LNCaP clone FGC (cell line): ENCODE data around the gene CDKN2AIPNL.

ENCODE experiments used
- DNase-seq: peaks from one replicate; pipeline ENCODE4 v3.0.0-alpha.2; 2011; ENCODE audit warnings: low read depth
- H3K4me3 ChIP-seq: 2 replicates; pipeline ENCODE4 v1.5.1; 2011; ENCODE audit warnings: mild to moderate bottlenecking, low read depth, low read length, control low read depth
- CTCF ChIP-seq: IDR thresholded peaks from 2 replicates; pipeline ENCODE4 v1.5.1; 2012; ENCODE audit warnings: mild to moderate bottlenecking; ENCODE audit not compliant: control insufficient read depth, insufficient read depth; ENCODE audit errors: extremely low read depth

The CDKN2AIPNL gene

DNA sequence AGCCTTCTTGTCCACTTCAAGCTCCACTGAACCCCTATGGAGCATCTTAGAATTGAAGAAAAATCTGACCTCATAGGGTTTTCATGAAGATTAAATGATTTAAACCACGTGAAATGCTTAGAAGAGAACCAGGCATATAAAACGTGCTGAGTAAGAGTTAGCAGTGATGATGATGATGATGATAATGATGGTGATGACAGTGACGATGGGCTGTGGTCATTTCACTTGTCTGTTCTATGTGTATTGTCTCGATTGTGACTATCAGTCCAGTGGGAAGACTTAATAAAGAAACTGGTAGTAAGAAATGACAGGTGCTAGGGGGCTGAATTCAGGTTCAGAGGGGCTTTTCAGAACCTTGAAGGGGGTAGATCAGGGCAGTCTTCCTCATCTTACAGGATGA is 45.1 kb upstream of the CDKN2AIPNL start:
- H3K4me3 ChIP-seq = no peak overlapping the region
- TF ChIP-seq CTCF = no peak
- no peak for DNase-seq

- no peak for DNase-seq
- no peak for TF ChIP-seq CTCF
- H3K4me3 ChIP-seq = no peak overlapping the region
Observed at GRCh38 chr5:134455466-134455865, 43.8 kb upstream of the CDKN2AIPNL start.

DNA sequence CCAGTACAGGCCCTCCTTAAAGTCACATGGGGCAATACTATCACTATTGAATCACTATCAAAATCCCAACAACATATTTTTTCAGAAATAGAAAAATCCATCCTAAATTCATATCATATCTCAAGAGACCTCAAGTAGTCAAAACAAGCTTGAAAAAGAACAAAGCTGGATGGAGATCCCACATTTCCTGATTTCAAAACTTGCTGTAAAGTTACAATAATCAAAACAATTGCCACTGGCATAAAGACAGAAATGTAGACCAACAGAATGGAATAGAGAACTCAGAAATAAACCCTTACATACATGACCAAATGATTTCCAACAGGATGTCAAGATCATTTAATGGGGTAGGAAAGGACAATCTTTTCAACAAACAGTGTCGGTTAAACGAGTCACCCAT is 41.3 kb upstream of the CDKN2AIPNL start:
- no peak for TF ChIP-seq CTCF
- H3K4me3 ChIP-seq = no peak overlapping the region
- DNase-seq = no peak

- TF ChIP-seq CTCF = no peak
- no peak for DNase-seq
- no peak overlapping the region for H3K4me3 ChIP-seq
Observed at GRCh38 chr5:134451936-134452505, 40.3 kb upstream of the CDKN2AIPNL start.

DNA sequence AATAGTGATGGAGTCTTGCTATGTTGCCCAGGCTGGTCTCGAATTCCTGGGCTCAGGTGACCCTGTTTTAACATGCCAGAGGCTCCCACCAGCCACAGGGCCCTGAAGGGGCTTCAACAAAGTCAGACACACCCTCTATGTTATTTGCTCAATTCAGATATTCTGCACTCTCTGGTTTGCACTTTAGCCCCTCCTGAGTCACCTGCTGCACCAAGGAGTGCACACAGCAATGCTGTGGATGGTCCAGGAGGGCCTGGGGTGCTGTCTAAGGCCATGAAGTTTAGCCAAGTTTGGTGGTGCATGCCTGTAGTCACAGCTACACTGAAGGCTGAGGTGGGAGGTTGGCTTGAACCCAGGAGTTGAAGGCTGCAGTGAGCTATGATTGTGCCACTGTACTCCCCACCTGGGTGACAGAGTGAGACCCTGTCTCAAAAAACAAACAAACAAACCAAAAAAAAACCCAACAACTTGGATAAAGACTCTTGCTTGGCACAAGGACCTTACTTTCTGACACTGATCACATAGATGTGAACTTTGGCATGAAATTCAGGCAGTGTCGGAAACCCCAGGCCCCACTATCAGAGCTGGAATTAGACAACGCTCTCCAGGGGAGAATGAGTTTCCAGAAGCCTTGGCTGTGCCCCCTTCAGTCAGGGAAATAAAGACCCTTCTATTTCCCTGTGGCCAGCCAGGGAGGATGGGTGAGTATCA is 39.7 kb upstream of the CDKN2AIPNL start:
- H3K4me3 ChIP-seq = no peak overlapping the region
- DNase-seq = no peak

GRCh38 chr5:134450374-134450773 is 38.7 kb upstream of the CDKN2AIPNL start:
- no peak for DNase-seq
- H3K4me3 ChIP-seq = no peak overlapping the region
- TF ChIP-seq CTCF = no peak

More for the DNA sequence above, 39.7 kb upstream of the CDKN2AIPNL start:
- no peak for TF ChIP-seq CTCF

GRCh38 chr5:134449167-134449566 is 37.5 kb upstream of the CDKN2AIPNL start:
- TF ChIP-seq CTCF = no peak
- H3K4me3 ChIP-seq = no peak overlapping the region
- DNase-seq = no peak
